ENCODE measurements around the gene SLC16A12. TPM values are rescaled to one million over a fixed set of nuclear protein-coding genes. Genes with fewer than 3 reads are reported as not detected.

Gene SLC16A12
- total RNA-seq = not detected
- total RNA-seq (2013) = not detected

- TF ChIP-seq CTCF (IDR thresholded peaks at IDR 0.05) = no peak
- no peak for DNase-seq
- Mint-ChIP-seq H3K27me3 (ENCODE audit: low read depth in 2 of 2) (peaks cover 45 to 50% of the 10 kb centered on the region in 2 donors), H3K9me3 (no peaks in the 10 kb centered on the region), H3K36me3 (no peaks in the 10 kb centered on the region), H3K4me3 (no peak within 1 kb of the TSS), H3K4me1 (peaks cover 0 to 5% of the 10 kb centered on the region in 2 donors), H3K27ac (no peak within 1 kb of the TSS)
- no peaks in the 10 kb centered on the region for H3K36me3 ChIP-seq (ENCODE audit: control insufficient read depth, insufficient read depth, low read length)
- 2% methylated on average over 87 of the region's 87 CpGs for WGBS (ENCODE audit: insufficient coverage)
- no peak within 1 kb of the TSS for H3K4me3 ChIP-seq (ENCODE audit: low read length)
- no peaks in the 10 kb centered on the region for H3K9me3 ChIP-seq (ENCODE audit: control insufficient read depth, insufficient read depth, low read length)
- ATAC-seq = no peak
- no peak within 1 kb of the TSS for H3K27ac ChIP-seq (ENCODE audit: low read length)
- H3K4me1 ChIP-seq (ENCODE audit: control insufficient read depth, insufficient read depth, low read length) = no peaks in the 10 kb centered on the region
- peaks cover 17% of the 10 kb centered on the region for H3K27me3 ChIP-seq (ENCODE audit: control insufficient read depth, insufficient read depth, low read length)
- intact Hi-C loops (cut with micrococcal nuclease) = no loop called here
These were observed at the start of gene SLC16A12 for GRCh38 chr10:89535171-89536012. TSS of gene SLC16A12 (minus strand) at chr10:89535594. CDS start at chr10:89462578, 73,016 bp downstream.

GRCh38 chr10:89582022-89582421 lies 46.6 kb upstream of the SLC16A12 start:
- Histone ChIP-seq H3K4me3 (ENCODE audit: low read length) (no peak overlapping the region), H3K27me3 (ENCODE audit: control insufficient read depth, insufficient read depth, low read length) (no peaks in the 10 kb centered on the region), H3K9me3 (ENCODE audit: control insufficient read depth, insufficient read depth, low read length) (no peaks in the 10 kb centered on the region), H3K27ac (ENCODE audit: low read length) (no peak overlapping the region), H3K4me1 (ENCODE audit: control insufficient read depth, insufficient read depth, low read length) (no peaks in the 10 kb centered on the region), H3K36me3 (ENCODE audit: control insufficient read depth, insufficient read depth, low read length) (no peaks in the 10 kb centered on the region)
- Mint-ChIP-seq H3K4me1 (no peaks in the 10 kb centered on the region), H3K36me3 (no peaks in the 10 kb centered on the region), H3K27ac (no peak overlapping the region), H3K9me3 (no peaks in the 10 kb centered on the region), H3K4me3 (no peak overlapping the region), H3K27me3 (ENCODE audit: low read depth in 2 of 2) (no peaks in the 10 kb centered on the region)
- DNase-seq (no peak), ATAC-seq (no peak)
- intact Hi-C loops (cut with micrococcal nuclease) = no loop called here
- no CpG with 5 or more reads among the region's 1 CpG for WGBS (ENCODE audit: insufficient coverage)
- TF ChIP-seq CTCF (IDR thresholded peaks at IDR 0.05) = no peak

GRCh38 chr10:89580243-89580642 lies 44.8 kb upstream of the SLC16A12 start:
- Histone ChIP-seq H3K36me3 (ENCODE audit: control insufficient read depth, insufficient read depth, low read length) (no peaks in the 10 kb centered on the region), H3K9me3 (ENCODE audit: control insufficient read depth, insufficient read depth, low read length) (no peaks in the 10 kb centered on the region), H3K4me3 (ENCODE audit: low read length) (no peak overlapping the region), H3K27ac (ENCODE audit: low read length) (no peak overlapping the region), H3K27me3 (ENCODE audit: control insufficient read depth, insufficient read depth, low read length) (no peaks in the 10 kb centered on the region), H3K4me1 (ENCODE audit: control insufficient read depth, insufficient read depth, low read length) (no peaks in the 10 kb centered on the region)
- no peak for DNase-seq
- TF ChIP-seq CTCF (IDR thresholded peaks at IDR 0.05) = no peak
- H3K4me1 Mint-ChIP-seq = no peaks in the 10 kb centered on the region
- intact Hi-C loops (cut with micrococcal nuclease) = no loop called here
- no peak for ATAC-seq
- WGBS (ENCODE audit: insufficient coverage) = 99% methylated on average over 4 of the region's 4 CpGs
- no peaks in the 10 kb centered on the region for H3K36me3 Mint-ChIP-seq
- no peak overlapping the region for H3K4me3 Mint-ChIP-seq
- no peak overlapping the region for H3K27ac Mint-ChIP-seq
- H3K9me3 Mint-ChIP-seq = no peaks in the 10 kb centered on the region
- no peaks in the 10 kb centered on the region for H3K27me3 Mint-ChIP-seq (ENCODE audit: low read depth in 2 of 2)

- no peaks in the 10 kb centered on the region for H3K36me3 Mint-ChIP-seq
- H3K4me3 Mint-ChIP-seq = no peak overlapping the region
- H3K36me3 ChIP-seq (ENCODE audit: control insufficient read depth, insufficient read depth, low read length) = no peaks in the 10 kb centered on the region
- no peak overlapping the region for H3K27ac Mint-ChIP-seq
- DNase-seq (no peak), ATAC-seq (no peak)
- no peaks in the 10 kb centered on the region for H3K9me3 Mint-ChIP-seq
- no peaks in the 10 kb centered on the region for H3K4me1 Mint-ChIP-seq
- intact Hi-C loops (cut with micrococcal nuclease) = no loop called here
- TF ChIP-seq CTCF (IDR thresholded peaks at IDR 0.05) = no peak
- no peaks in the 10 kb centered on the region for H3K27me3 Mint-ChIP-seq (ENCODE audit: low read depth in 2 of 2)
- no peaks in the 10 kb centered on the region for H3K9me3 ChIP-seq (ENCODE audit: control insufficient read depth, insufficient read depth, low read length)
- no peaks in the 10 kb centered on the region for H3K4me1 ChIP-seq (ENCODE audit: control insufficient read depth, insufficient read depth, low read length)
- H3K4me3 ChIP-seq (ENCODE audit: low read length) = no peak overlapping the region
- H3K27me3 ChIP-seq (ENCODE audit: control insufficient read depth, insufficient read depth, low read length) = no peaks in the 10 kb centered on the region
- H3K27ac ChIP-seq (ENCODE audit: low read length) = no peak overlapping the region
- 95% methylated on average over 2 of the region's 2 CpGs for WGBS (ENCODE audit: insufficient coverage)
These were observed 41.3 kb upstream of the SLC16A12 start for GRCh38 chr10:89576696-89577095.
